22Rv1 (cell line): ENCODE data around the gene NFXL1.
A peak's percentile ranks its signal among the peaks of the same experiment; 100 is the strongest.

ENCODE experiments used
- H3K27ac ChIP-seq: fragments of 450-650 bp; 2 replicates; pipeline ENCODE4 v1.5.1; 2017
- CTCF ChIP-seq: fragments of 450-650 bp; IDR thresholded peaks from 2 replicates; pipeline ENCODE4 v1.5.1; 2017; ENCODE audit warnings: mild to moderate bottlenecking
- ZFX ChIP-seq: fragments of 450-650 bp; IDR thresholded peaks from 2 replicates; pipeline ENCODE4 v1.6.1; 2017; ENCODE audit warnings: antibody characterized with exemption, borderline replicate concordance

The NFXL1 gene

GRCh38 chr4:47839259-47839658 is 75.1 kb downstream of the NFXL1 start:
- TF ChIP-seq ZFX (no peak), CTCF (peak; percentile 26; the same call in 1 of the 2 replicates)
- H3K27ac ChIP-seq, result no peak overlapping the region

- TF ChIP-seq ZFX (no peak), CTCF (no peak)
- H3K27ac ChIP-seq, result no peak overlapping the region
These were observed 75.9 kb downstream of the NFXL1 start for GRCh38 chr4:47838445-47838844.

- H3K27ac ChIP-seq, result no peak within 1 kb of the TSS
- TF ChIP-seq ZFX (no peak), CTCF (no peak)
These were observed 76.5 kb downstream of the NFXL1 start, which contains the start of gene CORIN for GRCh38 chr4:47837908-47838294. Gene CORIN, minus strand, starts transcription at chr4:47838067. Its CDS starts 118 bp downstream, at chr4:47837949.

- 0 out of 2 replicates have a peak, but pooled peaks have one; percentile 1 for TF ChIP-seq CTCF
- no peak for TF ChIP-seq ZFX
- H3K27ac ChIP-seq, result no peak overlapping the region
These were observed 77.1 kb downstream of the NFXL1 start for GRCh38 chr4:47837094-47837907.

GRCh38 chr4:47836641-47837093 is 77.7 kb downstream of the NFXL1 start:
- TF ChIP-seq CTCF, result peak; percentile 87
- no peak for TF ChIP-seq ZFX
- no peak overlapping the region for H3K27ac ChIP-seq

- TF ChIP-seq CTCF, result no peak
- TF ChIP-seq ZFX, result no peak
- no peak overlapping the region for H3K27ac ChIP-seq
These were observed 78.9 kb downstream of the NFXL1 start for GRCh38 chr4:47835494-47835893.

- TF ChIP-seq ZFX, result no peak
- no peak for TF ChIP-seq CTCF
- H3K27ac ChIP-seq, result no peak overlapping the region
These were observed 83.2 kb downstream of the NFXL1 start for GRCh38 chr4:47831026-47831679.
